Transverse colon (tissue), 4 donors: ENCODE results near the gene SLC25A36.

Experiments
- EP300 ChIP-seq: sonication (generic); formaldehyde crosslinking; IDR thresholded peaks from one replicate; pipeline ENCODE4 v1.6.1; 2017; ENCODE audit warnings: antibody characterized with exemption, low read depth
- POLR2A ChIP-seq: fragments of 450-650 bp; IDR thresholded peaks from one replicate; pipeline ENCODE4 v1.6.1; 2016; ENCODE audit warnings: antibody characterized with exemption, mild to moderate bottlenecking, moderate library complexity
- POLR2AphosphoS5 ChIP-seq, 3 donors: sonication (generic); formaldehyde crosslinking; IDR thresholded peaks; one replicate each; pipeline ENCODE4 v1.6.1; 2016; ENCODE audit warnings: antibody characterized with exemption in 3 of 3
- TF ChIP-seq, protein P1 (sequence below), 5 experiments: fragments of 200-600 bp in 3 of 5; fragments of 450-650 bp in 2 of 5; sonication (generic) in 3 of 5; IDR thresholded peaks; 1 replicate in 2 of 5; 2 replicates in 3 of 5; pipeline ENCODE4 v1.5.1; 2016 to 2017; ENCODE audit warnings: antibody characterized with exemption in 5 of 5, inconsistent platforms in 3 of 5, mild to moderate bottlenecking in 2 of 5, moderate library complexity in 1 of 5

DNA sequence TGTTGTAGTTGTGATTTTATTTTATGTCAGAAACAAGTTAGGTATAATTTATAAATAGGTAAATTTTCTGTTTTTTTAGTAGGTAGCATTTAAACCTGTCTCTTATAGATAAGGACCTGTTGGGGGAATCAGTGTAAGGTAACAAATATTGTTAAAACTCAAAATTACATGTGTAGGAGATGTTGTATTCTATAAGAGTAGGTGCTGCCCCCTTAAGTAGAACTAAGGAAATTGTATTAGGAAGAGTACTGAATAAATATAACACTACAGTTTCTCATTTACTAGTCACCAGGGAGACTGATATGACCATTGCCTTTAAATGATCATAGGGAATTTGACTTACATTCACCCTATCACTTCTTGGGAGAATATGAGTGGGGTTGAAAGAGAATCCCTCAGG, 31.2 kb downstream of the SLC25A36 start:
- TF ChIP-seq POLR2AphosphoS5 (IDR thresholded peaks at IDR 0.05) (no peak), POLR2A (no peak), EP300 (no peak)
- TF ChIP-seq, protein P1, sequence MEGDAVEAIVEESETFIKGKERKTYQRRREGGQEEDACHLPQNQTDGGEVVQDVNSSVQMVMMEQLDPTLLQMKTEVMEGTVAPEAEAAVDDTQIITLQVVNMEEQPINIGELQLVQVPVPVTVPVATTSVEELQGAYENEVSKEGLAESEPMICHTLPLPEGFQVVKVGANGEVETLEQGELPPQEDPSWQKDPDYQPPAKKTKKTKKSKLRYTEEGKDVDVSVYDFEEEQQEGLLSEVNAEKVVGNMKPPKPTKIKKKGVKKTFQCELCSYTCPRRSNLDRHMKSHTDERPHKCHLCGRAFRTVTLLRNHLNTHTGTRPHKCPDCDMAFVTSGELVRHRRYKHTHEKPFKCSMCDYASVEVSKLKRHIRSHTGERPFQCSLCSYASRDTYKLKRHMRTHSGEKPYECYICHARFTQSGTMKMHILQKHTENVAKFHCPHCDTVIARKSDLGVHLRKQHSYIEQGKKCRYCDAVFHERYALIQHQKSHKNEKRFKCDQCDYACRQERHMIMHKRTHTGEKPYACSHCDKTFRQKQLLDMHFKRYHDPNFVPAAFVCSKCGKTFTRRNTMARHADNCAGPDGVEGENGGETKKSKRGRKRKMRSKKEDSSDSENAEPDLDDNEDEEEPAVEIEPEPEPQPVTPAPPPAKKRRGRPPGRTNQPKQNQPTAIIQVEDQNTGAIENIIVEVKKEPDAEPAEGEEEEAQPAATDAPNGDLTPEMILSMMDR (IDR thresholded peaks at IDR 0.05) = peak in 2 of 5 experiments; percentile 20 to 23
